Right renal cortex interstitium (tissue), 3 donors: Measurements from ENCODE around the gene APCDD1. TPM values are rescaled to one million over a fixed set of nuclear protein-coding genes. Genes with fewer than 3 reads are reported as not detected.

Experiments
- DNase-seq, 3 donors: peaks; one replicate each; pipeline ENCODE4 v3.0.0-alpha.2; 2013; ENCODE audit warnings: low read depth in 3 of 3, low spot score in 2 of 3
- polyA plus RNA-seq, 3 donors: library from polyadenylated mRNA; unstranded; fragments of 120-200 nt; gene quantifications; one replicate each; pipeline ENCODE4 v1.2.1, GENCODE V29; 2013; ENCODE audit not compliant: insufficient read length in 3 of 3

APCDD1 gene
- polyA plus RNA-seq, 3 donors, result 57.3 to 126 (median 126) TPM

DNA sequence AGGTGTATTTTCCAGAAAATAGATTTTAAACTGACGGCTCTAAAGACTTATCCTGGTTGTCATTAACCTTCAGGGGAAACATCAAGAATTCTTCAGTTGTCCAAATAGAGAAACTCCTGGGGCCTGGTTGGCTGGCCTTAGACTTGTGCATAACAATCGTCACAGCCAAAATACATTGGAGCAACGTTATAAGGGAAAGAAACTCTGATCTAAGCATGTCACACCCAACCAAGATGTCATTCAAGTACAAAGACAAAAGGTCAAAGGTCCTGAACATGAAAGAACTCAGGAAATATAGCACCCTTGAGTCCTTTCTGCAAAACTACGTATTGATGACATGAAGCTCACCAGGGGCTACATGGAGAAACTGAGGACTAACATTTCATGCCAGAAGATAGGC is 23.8 kb upstream of the APCDD1 start:
- DNase-seq, result no peak

DNA sequence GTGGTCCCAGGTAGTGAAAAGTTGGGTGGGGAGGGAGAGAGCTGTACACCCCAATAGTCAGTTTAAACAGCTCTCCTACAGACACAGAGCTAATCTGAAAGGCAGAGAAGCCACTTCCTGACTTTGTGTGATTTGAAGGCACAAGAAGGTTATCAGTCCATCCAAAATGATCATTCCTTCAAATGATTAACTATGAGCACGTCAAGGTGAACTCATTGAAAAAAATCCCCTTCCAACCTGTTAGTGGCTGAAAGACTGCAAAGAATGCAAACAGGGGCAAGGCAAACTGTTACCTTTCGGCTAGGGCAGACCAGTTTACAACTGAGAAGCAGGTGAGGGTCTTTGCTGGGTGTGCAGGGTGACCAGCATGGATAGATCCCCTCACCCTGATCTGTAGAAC is 22.8 kb upstream of the APCDD1 start:
- DNase-seq, result no peak

DNA sequence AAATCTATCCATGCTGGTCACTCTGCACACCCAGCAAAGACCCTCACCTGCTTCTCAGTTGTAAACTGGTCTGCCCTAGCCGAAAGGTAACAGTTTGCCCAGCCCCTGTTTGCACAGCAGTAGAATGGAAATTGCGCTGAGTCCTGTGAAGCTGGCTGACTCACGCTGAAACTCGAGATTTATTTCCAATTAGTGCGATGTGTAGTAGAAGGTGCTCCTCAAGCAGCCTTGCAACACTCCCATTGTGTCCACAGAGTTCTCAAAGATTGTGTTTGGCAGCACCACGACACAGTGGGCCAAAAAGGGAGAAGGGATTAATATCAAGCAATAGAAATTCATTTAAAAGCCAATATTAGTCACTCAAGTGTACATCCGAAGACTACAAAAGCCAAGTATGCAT is 21.7 kb upstream of the APCDD1 start:
- DNase-seq, result no peak

DNA sequence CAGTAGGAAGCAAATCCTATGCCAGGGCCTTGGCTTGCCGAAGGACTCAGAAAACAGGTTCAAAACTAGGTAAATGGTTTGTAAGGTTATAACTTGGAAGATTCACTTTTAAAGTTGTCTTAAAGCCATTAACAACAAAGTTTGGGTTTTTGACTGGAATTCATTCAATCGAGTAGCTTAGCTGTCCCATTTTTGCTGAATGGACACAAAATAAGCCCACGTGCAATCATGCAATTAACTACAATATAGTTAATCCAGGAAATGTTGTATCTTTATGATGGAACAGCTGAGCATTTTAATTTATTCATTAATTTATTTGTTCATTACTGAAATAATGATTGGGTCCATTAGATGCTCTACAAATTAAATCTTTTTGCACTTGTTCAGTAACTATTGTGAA is 18.3 kb upstream of the APCDD1 start:
- no peak for DNase-seq

- DNase-seq, result no peak
Measured at GRCh38 chr18:10437837-10438236, 16.6 kb upstream of the APCDD1 start.

- DNase-seq, result no peak
Measured at GRCh38 chr18:10439898-10440297, 14.5 kb upstream of the APCDD1 start.

DNA sequence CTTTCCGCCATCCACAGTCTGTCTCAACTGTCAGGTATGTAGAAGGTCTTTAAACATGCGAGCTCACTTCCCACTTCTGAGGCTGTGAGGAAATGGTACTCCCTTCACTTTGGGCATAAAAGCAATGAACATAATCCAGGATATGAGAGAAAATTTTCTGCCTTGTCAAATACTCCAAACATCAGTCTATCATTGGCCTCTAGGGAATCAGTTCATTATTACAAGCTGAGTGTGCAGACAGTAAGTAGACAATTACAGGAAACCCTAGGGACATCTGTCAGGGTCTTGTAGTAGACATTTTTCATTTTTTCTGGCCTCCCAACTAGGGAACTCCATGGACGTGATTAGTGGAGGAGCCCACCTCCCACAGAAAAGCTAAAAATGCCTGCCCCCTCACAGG is 13.6 kb upstream of the APCDD1 start:
- no peak for DNase-seq

GRCh38 chr18:10441472-10441871 is 13.0 kb upstream of the APCDD1 start:
- no peak for DNase-seq

DNA sequence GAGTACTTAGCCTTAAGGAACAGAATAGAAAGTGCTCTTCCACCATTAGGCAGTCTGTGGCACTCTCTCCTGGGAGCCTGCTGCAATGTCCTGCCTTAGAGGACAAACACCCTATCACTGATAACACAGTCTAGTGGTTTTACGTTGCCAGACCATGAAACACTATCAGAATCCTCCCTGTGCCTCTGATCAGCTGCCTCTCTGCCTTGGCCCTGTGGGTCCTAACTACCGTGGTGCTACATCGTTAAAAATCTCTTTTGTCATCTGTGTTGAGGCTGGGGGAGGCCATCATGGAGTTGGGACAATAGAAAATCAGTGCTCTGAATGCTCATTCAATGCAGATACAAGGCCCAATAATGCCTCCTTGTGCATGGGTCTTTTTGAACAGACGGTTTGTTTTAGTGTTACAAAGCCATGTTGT is 11.9 kb upstream of the APCDD1 start:
- no peak for DNase-seq

DNA sequence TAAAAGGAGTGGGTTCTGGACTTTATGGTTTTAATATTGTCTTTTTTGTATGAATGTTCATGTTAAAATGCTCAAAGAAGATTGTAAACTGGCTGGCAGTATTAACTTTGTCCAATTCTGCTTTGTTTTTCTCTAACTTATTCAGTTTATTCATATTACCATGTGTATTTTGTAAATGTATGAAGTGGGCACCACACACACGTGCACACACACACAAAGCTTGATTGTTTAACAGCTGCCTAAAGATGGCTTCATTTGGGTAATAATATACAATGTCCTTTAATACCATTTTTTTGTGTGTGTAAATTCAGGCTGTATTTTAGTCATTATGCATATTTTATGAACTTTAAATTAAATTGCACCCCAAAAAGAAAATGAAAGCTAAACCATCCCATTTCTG is 11.4 kb upstream of the APCDD1 start:
- DNase-seq, result no peak

DNA sequence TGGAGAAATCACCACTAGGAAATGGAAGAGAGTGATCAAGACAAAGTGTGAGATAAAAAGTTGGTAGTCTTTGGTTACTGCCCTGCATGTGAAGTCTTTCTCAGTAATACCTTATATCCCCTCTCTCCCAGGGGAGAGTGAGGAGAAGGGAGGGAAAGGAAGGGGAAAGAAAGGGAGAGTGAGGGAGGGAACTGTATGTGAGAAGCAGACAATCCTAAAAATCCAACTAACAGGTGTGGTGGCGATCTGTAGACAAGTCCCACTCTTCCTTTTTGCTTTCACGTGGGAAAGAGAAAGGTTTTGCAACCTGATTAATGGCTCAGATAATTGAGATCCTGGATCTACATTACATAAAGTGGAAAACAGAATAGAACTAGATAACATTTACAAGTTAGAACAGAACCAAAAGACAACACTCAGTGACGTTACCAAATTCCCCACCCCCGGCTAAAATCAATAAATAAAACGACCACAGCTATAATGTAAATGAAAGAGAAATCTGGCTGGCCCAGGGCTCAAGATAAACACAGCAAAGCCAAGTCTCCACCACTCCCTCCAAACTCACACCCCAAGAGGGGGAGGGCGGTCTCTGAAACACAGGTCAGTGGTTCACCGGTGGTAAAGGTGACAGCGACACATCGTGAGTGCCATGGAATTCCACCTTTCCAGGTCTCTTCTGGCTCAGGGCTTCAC is 10.0 kb upstream of the APCDD1 start:
- DNase-seq, result no peak

GRCh38 chr18:10449396-10449795 is 5.0 kb upstream of the APCDD1 start:
- no peak for DNase-seq

- DNase-seq, result no peak
Measured at GRCh38 chr18:10450986-10451385, 3.4 kb upstream of the APCDD1 start.

GRCh38 chr18:10453261-10453805 is 1.1 kb upstream of the APCDD1 start:
- DNase-seq, result no peak

DNA sequence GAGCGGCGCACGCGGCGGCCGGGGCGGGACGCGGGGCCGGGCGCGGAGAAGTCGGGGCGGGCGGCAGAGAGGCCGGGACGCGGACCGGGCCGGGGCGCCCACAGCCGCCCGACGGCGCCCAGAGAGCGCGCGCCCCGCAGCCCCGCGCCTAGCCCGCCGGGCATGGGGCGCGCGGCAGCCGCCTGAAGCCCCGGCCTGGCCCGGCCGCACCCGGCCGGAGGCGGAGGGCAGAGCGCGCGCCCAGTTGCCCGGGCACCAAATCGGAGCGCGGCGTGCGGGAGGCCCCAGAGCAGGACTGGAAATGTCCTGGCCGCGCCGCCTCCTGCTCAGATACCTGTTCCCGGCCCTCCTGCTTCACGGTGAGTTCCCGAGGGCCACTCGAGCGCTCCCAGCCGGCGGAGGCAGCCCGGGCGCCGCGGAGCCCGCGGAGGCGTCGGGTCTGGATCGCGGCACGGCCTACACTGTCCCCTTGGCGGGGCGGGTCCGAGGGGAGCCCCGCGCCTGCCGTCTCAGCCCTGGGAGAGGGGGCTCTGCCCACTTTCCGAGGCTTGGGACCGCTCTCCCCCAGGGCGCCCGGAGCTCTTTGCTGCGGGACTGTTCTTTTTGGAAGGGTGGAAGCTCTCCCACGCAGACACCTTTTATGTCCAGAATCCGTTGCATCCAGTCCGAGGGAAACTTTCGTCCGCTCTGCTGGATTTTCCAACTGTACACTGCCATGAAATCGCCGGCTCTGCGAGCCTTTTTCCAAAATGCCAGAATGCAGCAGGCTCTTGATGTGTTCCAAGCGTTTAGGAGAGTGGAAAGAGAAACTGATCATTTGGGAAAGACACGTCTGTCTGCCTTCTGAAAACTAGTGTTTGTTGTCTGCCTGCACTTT is 484 bp downstream of the APCDD1 start:
- DNase-seq, result no peak

DNA sequence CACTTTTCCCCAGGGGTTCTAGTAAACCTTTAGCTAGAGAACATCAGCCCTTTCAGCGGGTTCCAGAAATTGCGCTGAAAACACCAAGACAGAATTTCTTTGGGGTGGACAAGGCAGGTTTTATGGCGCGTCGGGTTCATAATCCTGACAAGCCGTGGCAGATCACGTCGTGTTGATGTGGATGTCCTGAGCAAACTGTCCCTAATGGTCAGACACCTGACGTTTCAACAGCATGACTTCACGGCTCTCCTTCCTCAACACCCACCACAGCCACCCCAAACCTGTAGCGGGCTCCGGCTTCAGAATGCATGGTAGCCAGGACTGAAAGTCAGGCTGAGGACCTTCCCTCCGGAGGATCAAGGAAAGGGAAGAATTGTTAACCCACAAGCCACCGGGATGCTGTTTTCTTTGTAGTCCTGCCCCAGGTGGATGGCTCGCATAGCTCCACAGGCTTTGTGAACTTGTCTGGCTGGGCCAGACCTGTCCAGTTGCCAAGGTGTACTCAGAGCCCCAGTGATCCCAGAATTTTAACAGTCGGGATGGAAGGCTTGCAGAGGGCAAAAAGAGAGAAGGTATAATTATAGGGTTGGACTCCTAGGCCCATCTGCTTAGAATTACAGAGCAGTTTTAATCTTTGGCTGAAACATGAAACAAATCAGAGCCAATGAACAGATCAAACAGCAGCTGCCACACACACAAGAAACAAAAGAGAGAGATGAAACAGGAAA is 1.5 kb downstream of the APCDD1 start:
- DNase-seq, result no peak

- no peak for DNase-seq
Measured at GRCh38 chr18:10456718-10457117, 2.3 kb downstream of the APCDD1 start.

GRCh38 chr18:10457128-10457527 is 2.7 kb downstream of the APCDD1 start:
- no peak for DNase-seq

- DNase-seq, result no peak
Measured at GRCh38 chr18:10457767-10458166, 3.3 kb downstream of the APCDD1 start.

- DNase-seq, result no peak
Measured at GRCh38 chr18:10458691-10459090, 4.3 kb downstream of the APCDD1 start.

GRCh38 chr18:10459587-10459986 is 5.2 kb downstream of the APCDD1 start:
- DNase-seq, result no peak
